ENCODE results near the gene CASQ2.

The CASQ2 gene

DNA sequence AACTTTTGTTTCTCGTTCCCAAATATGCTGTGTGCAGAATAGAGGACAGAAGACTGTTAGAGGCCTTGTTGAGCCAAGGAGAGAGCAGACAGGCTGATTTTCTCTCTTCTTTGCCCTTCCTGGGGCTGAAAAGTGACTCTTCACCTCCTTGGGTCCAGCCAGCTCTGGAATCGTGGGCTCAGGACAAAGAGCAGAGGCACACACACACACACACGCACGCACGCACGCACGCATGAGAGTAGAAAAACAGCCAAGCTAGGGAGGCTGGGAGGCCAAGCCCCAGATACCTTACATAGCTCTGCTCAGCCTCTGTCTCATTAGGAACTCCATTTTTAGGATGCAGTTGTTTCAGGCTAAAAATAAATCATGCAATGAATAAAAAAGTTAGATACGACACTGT lies at the start of gene CASQ2:
TSS of gene CASQ2 (minus strand) at position 166 of the 400 bp plus-strand sequence. CDS start 173 bp downstream, outside the sequence.
- no peak for DNase-seq (ENCODE audit: low read depth)

DNA sequence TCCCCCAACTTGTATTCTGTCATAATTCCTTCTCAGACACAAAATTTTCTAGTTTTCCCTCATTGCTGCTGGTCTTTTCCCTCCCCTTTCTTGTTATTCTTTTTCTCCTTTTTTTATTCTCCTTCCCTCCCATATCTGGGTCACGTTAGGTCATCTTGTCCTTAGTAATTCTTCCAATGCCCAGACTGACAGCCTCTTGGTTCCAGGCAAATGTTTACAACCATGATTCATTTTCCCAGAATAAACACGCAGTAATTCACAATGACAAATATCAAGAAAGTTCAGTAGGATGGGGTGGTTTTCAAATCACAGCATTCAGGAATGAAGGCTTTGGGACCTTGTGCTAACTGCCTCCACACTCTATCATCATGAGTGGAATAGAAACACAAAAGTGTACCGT lies 47.2 kb upstream of the CASQ2 start:
- DNase-seq (ENCODE audit: low read depth), result no peak

DNA sequence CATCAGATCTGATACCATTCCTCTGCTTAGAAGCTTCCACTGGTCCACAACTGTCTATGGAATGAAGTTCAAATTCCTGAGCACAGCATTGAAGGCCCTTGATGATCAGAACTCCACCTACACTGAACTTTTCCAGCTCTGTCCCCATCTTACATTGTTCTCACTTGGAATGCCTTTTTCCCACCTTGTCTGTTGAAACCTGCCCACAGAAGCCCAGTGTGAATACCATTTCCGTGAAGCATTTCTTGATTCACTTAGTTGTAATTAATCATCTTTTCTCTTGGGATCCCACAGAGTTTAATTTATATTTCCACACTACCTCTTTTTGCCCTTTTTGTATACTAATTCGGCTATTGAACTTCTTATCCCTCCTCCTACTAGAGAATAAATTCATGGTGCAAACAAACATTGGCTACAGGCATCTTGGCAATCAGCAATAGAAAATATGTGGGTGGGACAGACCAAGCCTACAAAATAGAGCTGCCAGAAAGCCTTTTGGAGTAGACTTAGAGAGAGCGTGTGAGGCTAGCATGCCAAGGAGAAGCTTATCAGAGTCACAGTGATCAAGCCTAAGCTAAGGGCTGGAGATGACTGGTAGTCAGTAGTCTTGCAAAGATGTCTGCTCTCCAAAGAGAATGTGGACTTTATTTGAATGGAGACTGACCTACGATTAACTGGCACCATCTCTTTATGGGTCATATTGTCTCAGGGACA lies 46.3 kb upstream of the CASQ2 start:
- DNase-seq (ENCODE audit: low read depth), result no peak

DNA sequence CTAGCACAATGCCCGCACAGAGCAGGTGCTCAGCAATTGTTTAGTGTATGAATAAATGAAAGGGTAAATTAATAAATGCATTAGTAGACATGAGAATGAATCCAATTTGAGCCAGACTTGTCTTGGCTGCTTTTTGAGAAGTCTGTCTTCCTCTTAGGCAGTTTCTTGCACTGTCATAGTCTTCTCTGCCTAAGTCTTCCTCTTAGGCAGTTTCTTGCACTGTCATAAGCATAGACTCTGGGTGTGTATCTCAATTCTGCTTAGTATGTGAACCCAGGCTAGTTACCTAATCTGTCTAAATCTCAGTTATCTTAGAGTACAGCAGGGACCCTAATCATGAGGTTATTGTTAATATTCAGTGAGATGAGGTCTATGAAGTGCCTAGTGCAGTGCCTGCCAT lies 45.2 kb upstream of the CASQ2 start:
- no peak for DNase-seq (ENCODE audit: low read depth)

DNA sequence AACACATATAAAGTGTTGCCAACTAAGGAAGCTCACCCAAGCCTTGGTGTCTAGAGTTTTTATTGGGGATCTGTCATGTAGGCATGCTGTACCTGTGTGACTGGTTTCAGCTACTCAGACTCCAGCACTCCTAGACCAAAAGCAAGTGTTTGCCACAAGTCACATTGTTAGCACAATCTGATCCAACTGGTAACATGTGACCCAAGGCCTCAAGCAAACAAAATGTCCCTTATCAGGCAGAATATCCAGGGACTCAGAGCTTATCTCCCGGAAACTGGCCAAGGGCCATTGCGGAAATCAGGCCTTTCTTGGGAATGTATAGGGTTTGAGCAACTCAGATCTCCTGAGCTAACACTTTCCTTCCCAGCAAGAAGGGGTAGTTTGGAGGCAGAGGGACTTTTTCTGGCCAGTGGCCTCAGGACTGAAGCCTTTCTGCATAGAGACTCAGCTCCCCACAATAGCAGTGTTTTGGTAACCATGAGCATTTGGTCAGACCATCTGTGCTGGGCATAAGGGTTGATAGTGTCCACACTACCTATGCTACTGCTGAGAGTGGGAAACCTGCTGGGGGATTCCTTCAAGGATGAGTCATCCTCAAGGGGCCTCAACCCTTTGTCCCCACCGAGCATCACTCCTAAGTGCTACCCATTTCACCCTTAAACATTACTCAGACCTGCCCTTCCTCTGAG lies 42.8 kb upstream of the CASQ2 start:
- DNase-seq (ENCODE audit: low read depth), result no peak

DNA sequence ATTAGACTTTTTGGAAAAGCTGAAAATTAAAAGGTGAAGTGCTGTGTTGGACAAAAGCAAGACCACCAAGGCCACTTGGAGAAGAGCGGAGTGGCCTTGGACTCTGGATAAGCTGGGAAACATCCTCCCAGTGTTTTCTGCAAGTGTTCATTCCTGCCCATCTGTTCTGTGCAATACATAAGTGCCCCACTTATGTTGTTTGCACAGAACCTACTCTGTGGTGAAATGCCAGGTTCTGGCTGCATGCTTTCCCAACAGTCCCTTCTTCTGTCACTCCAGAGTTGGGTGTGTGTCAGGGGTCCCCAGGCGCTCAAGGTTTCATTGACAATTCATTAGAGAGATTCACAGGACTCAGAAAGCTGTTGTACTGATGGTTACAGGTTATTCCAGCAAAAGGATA lies 42.1 kb upstream of the CASQ2 start:
- DNase-seq (ENCODE audit: low read depth), result no peak

DNA sequence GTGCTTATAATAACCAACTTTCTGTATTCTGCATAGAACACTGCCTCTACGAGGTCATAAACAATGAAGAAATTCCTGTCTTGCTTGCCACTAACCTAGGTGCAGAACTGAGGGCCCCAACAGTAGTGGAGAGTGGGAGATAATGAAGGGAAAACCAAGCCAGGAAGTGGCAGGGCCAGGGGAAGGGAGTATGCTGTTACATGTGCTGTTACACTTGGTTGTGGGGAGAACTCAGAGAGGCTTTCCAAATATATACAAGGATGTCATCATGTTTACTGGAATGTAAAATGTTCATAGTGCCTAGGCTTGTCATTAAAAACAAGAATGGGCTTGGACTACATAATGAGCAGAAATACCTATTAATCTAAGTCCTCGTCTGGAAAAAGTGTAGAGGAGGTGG lies 41.3 kb upstream of the CASQ2 start:
- no peak for DNase-seq (ENCODE audit: low read depth)

DNA sequence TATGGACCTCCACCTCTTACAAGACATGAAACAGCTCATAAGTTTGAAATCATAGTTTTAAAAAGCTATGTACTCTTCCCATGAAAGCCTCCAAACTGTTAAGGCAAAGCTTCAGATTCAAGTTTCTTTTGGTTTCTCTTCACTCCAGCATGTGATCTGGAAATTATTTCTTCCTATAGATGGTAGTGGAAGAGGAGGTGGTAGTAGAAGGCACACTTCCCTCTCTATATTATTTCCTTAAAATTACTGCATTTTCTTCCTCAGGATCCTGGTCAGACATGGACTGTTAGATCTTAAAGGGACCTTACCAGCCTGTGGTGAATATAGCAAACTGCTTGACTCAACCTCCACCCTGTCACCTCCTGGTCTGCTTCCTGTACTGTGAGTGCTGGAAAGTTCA lies 40.6 kb upstream of the CASQ2 start:
- DNase-seq (ENCODE audit: low read depth), result no peak

DNA sequence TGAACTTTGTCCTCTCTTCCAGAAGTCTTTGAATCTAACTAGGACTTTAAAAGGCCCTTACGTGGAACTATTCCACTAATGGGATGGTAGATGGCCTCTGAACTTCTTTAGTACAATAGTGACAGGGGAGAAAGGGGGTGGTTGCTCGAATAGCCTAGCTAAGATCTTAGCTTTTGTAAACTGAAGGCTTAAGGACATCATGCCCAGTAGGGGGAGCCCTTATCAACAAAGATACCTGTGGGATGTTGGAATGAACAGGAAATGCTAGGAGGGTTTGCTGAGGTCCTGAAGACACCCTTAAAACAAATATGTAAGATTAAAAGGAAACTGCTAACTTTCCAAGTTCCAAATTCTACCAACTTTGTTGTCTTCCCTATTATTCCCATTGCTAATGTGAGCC lies 39.2 kb upstream of the CASQ2 start:
- no peak for DNase-seq (ENCODE audit: low read depth)

DNA sequence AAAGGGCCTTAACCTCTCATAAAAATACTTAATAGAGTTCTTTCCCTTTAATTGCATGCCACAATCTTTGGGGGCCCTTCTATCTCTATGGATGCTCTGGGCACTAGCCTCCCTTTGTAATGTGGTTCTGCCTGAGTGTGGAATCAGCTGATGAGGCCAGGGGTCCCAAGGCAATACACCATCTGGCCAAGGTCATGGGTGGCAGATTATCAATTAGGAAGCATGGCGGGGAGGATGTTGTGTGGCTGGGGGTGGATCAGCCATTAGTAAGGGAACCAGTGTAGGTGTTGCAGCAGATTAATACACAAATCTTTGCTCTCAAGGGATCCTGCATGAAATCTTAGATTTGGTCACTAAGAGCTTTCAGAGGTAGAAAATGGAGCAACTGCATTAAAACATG lies 37.1 kb upstream of the CASQ2 start:
- DNase-seq (ENCODE audit: low read depth), result no peak

DNA sequence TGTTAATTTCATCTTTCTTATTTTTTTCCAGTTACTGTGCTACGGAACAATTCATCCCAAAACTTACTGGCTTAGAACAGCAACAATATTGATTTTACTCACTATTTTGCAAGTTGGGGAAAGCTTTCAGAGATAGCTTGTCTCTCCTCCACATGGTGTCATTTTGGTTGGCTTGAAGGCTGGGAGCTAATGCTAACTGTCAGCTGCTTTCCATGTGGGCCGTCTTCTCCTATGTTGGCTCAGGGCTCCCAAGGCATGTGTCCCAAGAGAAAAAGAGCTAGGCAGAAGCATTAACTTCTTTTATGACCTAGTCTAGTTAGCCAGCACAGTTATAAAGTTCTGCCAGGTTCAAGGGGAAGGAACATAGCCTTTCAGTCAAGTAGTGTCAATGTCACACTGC lies 33.9 kb upstream of the CASQ2 start:
- DNase-seq (ENCODE audit: low read depth), result no peak

DNA sequence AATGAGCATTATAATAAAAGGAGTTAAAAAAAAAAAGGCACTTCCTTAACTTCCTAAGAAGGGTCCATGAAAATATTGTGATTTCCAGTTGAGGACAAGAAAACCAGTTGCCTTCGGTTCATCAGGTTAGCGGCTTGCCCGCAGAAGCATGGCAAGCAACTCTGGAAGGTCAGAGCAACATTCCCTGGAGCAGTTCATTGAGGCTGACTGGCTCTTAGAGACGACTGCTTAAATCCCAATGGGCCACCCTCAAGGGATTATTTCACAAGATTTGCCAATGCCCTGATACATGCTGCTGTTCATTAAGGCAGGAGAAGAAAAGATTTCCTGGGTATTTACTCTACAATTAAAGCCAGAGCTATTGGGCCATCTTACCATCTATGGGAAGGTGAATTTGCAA lies 29.0 kb upstream of the CASQ2 start:
- DNase-seq (ENCODE audit: low read depth), result no peak

DNA sequence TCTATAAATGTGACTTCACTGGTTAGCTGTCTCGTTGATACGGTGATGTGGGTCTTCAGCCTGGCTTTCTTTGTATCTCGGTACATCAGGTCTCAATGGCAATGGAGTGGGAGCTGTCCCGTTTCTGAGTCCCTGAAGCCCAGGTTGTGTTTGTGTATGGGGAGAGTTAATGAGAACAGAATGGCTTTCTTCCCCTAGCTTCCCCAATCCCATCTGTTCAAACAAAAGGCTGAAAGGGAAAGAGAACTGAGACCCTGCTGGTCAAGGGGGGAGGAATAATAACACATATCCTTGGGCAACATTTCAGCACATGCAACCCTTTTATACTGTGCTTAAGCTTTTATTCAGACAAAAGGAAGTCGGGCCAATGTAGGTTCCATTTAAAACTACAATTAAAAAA lies 28.4 kb upstream of the CASQ2 start:
- DNase-seq (ENCODE audit: low read depth), result no peak

DNA sequence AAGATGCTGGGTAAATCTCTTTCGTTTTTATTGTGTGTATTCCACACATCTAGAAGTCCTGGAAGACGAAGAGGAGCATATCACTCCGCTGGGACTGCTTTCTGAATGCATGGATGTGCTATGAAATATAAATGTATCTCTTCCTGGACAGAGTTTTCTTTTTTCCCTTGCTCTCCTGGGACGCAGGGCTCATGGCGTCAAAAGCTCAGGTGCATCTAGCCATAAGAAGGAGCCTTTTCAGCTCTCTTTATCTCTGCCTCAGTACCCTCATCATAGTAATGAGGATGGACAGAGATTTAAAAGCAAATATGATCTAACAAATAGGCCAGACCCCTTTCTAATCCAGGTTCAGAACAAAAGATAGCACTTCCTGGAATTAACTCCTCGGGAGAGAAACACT lies 27.5 kb upstream of the CASQ2 start:
- DNase-seq (ENCODE audit: low read depth), result no peak

DNA sequence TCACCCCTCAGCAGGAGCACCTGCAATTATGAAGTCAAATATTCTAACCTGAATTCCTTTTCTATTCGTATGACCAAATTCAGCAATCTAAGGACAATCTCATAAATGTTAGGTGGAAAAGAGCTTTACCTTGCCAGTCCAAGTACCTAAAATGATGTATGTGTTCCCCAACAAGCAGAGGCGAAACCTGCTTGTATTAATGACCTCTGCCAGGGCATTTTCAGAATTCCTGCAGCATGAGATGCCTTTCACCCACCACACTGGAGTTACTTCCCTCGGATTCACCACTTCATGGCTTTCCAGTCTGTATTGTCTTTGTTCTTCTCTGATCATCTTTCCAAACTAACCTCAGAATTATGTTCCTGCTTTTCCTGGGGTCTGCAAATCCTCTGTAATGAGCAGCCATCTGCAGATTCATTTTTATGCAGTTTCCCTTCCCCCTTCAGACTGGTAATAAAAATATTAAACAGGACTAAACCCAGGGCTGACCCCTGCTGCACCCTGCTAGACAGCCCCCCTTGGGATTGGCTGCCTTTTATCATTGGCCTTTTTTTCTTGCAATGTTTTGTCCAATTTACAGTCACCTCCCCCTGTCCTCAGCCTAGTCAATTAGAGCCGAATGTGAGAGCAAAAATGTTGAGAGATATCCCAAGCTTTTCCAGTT lies 26.6 kb upstream of the CASQ2 start:
- no peak for DNase-seq (ENCODE audit: low read depth)

DNA sequence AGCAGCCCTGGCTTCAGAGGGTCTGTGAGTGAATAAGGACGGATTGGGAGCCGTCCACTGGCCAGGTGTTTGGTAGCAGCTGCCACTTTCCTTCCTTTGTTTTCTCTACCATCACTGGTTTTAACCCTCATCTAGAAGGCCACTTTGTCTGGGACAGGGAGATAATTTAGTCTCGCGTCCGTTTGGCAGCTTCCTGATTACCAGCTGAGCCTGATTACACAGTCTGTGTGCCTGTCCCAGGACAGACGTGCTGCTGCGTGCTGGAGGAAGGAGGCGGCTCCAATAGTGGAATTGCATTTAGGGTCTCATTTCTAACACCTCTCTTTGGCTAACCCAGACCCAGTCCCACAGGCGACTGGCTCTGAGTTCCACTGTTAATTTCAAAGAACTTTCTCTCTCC lies 24.6 kb upstream of the CASQ2 start:
- DNase-seq (ENCODE audit: low read depth), result no peak

DNA sequence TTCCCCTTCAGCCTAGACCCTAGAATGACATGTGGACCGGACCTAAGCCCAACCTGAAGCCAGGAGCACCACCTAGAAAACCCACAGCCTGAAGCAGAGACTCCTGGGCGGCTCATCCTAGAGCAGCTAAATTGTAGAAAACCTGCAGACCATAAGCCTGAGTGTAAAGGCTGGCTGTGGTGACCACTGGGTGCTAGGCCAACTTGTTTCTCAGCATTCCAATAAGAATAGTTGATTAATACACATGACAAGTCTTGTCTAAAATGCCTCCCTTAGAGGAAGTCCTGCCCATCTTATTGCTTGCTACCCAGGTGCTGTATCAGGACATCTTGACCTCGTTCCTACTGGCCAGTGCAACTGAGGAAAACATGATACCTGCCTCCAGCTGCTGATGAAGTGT lies 23.3 kb upstream of the CASQ2 start:
- DNase-seq (ENCODE audit: low read depth), result no peak

DNA sequence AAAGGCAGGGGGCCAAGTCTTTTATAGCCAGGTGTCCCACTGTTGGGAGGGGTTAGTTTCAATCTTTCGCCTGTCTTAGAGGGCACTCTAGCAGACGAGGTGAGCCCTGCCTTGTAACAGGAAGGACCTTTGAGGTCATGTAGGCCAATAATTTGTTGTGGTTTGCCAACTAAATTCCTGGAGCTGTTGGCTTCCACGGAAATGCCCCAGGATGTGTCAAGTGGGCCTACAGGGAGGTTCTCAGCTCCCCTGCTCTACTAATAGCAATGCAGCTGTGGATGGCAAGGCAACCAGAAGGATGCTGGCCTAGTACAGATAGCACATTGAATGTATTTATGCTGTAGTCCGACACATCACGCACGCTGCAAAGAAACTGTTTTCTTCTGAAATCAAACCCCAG lies 22.3 kb upstream of the CASQ2 start:
- DNase-seq (ENCODE audit: low read depth), result no peak

DNA sequence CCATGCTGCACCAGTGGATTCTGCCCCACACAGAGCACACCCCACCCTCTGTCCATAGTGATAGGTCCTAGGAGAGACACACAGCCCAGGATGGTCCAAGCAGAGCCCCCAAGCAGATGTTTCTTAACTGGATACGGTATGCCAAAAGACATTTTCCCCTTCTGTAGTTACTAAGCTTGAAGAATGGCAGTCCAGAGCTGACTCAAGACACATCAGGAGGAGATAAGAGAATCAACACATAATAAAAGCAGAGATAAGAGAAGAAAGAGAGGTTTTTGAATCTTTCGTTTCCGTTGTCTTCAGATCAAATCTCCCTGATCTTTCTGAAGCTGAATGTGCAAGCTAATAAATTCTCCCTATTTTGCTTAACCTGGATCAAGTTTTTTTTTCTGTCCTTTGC lies 21.8 kb upstream of the CASQ2 start:
- no peak for DNase-seq (ENCODE audit: low read depth)

DNA sequence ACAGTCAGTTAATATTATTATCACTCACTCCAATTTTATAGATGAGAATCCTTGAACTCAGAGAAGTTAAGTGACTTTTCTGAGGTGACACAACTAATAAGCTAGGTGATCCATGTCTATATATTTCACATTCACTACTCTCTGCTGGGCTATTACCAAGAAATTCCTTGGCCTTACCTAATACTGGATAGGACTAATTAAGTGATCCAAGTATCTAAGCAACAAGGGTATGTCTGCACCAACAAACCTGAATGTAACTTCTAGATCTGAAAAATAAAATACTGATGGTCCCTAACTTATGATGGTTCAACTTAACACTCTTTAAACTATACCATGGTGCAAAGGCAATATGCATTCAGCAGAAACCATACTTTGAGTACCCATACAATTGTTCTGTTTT lies 14.8 kb upstream of the CASQ2 start:
- DNase-seq (ENCODE audit: low read depth), result no peak

DNA sequence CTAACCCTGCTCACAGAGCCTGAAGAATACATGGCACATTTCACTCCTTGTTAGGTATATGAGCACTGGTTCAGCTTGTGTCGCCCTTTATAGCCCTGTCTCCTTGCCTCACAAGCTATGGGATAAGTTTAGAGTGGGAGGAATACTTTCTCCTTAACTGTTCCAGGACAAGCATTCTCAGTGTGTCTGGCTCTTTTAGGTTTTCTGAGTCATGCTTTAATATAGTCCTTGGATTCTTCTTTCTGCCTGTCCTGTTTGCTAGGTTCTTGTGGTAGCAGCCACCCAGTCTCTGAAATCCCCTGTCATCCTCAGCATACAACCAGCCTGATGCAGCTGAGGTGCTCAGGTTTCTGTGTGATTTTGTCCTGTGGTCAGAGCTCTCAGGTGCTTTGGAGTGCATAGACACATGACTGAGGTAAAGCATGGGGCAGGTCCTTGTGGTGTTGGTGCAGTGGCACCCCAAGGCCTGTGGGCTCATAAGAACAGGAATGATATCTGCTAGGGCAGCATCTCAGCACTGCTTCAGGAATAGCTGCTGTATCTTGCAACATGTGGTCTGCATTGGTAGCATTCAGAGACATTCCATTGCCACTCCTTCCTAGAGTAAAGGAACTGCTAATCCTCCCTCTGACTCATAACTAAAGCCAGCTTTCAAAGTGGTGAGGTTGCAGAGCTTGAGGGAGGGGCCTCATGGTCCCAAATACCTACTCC lies 14.2 kb upstream of the CASQ2 start:
- DNase-seq (ENCODE audit: low read depth), result no peak

DNA sequence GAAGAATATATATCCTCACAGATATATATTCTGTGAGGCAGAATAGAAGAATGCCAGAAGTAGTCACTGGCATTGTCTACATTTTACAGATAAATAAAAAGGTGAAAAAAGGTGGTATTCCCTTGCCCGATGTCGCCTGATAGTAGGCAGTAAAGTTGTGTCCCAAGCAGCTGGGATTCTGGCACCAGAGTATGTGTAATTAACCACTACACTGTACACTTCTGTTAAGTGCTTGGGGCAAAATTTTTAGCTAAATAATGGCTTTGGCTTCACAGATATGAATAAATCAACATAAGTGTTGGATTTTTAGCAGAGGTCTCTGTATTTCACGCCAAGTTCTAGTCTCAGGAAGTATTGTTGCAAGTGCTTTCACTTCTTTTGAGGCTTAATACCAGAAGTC lies 13.3 kb upstream of the CASQ2 start:
- DNase-seq (ENCODE audit: low read depth), result no peak

DNA sequence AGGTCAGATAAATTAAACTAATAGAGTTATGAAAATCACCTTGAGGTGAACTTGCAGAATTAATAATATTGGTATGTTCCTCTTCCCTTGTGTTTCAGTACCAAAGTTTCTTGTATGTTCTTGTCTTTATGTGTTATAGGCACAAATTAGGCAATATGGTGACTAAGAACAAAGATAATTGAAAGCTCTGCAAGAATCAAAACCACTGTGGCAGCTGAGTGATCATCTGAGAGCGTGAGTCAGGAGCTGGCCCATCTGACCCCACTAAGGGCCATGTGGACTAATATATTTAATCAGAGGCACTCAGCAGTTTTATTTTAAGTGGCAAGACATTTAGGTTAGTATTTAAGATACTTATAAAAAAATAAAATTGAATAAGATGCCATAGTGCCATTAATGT lies 12.8 kb upstream of the CASQ2 start:
- DNase-seq (ENCODE audit: low read depth), result no peak
